Activated naive CD8-positive, alpha-beta T cell treated with anti-CD3 and anti-CD28 coated beads, Interleukin-2, amount 50 U/mL, for 24 hours (primary cell): ENCODE results near the gene TPCN2.
"Not testable (repeated sequence)": the region's sequence is repeated elsewhere in the genome, so short reads cannot be mapped to it uniquely, and the experiment has no call there.

ENCODE experiments used
- ATAC-seq: fragments of 150-1000 bp; cut with Tn5 transposase; one replicate; pipeline ENCODE4 v1.10.0; 2021
- DNase-seq: peaks from one replicate; pipeline ENCODE4 v3.0.0; 2021
- H3K27ac Mint-ChIP-seq: one replicate; pipeline ENCODE4 v1.8.0; 2021; ENCODE audit warnings: mild to moderate bottlenecking, mixed read lengths
- H3K27me3 Mint-ChIP-seq: one replicate; pipeline ENCODE4 v1.8.0; 2021; ENCODE audit warnings: mixed read lengths
- H3K36me3 Mint-ChIP-seq: one replicate; pipeline ENCODE4 v1.8.0; 2021; ENCODE audit warnings: low read depth, mixed read lengths
- H3K4me1 Mint-ChIP-seq: one replicate; pipeline ENCODE4 v1.8.0; 2021; ENCODE audit warnings: mixed read lengths
- H3K4me3 Mint-ChIP-seq: one replicate; pipeline ENCODE4 v1.8.0; 2021; ENCODE audit warnings: mild to moderate bottlenecking, moderate library complexity, mixed read lengths
- H3K9me3 Mint-ChIP-seq: one replicate; pipeline ENCODE4 v1.8.0; 2021; ENCODE audit warnings: mixed read lengths

TPCN2 gene

GRCh38 chr11:69048694-69049489, at the start of gene TPCN2:
TSS of gene TPCN2 (plus strand) at chr11:69048932. CDS start at chr11:69048998, 66 bp downstream.
- peak within 1 kb of the TSS; percentile 81 for H3K4me3 Mint-ChIP-seq
- H3K9me3 Mint-ChIP-seq, result no peaks in the 10 kb centered on the region
- peak; percentile 95 for ATAC-seq
- peaks cover 3% of the 10 kb centered on the region for H3K27me3 Mint-ChIP-seq
- no peaks in the 10 kb centered on the region for H3K36me3 Mint-ChIP-seq
- peak within 1 kb of the TSS; percentile 78 for H3K27ac Mint-ChIP-seq
- H3K4me1 Mint-ChIP-seq, result peaks cover 30% of the 10 kb centered on the region
- peak; percentile 92 for DNase-seq

- H3K4me3 Mint-ChIP-seq, result no peak overlapping the region
- no peak overlapping the region for H3K27ac Mint-ChIP-seq
- no peaks in the 10 kb centered on the region for H3K4me1 Mint-ChIP-seq
- no peak for ATAC-seq
- peaks cover 9% of the 10 kb centered on the region for H3K27me3 Mint-ChIP-seq
- H3K9me3 Mint-ChIP-seq, result no peaks in the 10 kb centered on the region
- no peaks in the 10 kb centered on the region for H3K36me3 Mint-ChIP-seq
- DNase-seq, result no peak
Measured at GRCh38 chr11:68999093-68999747, 49.5 kb upstream of the TPCN2 start.

DNA sequence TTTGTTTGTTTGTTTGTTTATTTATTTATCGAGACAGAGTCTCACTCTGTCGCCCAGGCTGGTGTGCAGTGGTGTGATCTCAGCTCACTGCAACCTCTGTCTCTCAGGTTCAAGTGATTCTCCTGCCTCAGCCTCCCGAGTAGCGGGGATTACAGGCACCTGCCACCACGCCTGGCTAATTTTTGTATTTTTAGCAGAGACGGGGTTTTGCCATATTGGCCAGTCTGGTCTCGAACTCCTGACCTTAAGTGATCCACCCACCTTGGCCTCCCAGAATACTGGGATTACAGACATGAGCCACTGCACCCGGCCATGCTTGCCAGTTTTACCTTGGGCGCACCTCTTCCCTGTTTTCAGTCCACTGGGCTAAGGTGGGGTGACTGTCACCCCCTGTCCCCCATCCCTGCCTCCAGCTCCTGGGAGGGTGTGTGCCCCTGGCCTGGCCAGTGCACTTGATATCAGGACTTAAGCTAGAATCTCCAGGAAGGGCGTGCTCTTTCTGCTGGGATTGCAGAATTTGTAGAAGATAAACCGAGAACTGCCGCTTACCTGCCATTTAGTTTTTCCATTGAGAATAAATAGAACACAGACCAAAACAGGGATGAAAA, 48.9 kb upstream of the TPCN2 start:
- not testable (repeated sequence) for H3K27me3 Mint-ChIP-seq, H3K4me1 Mint-ChIP-seq, H3K36me3 Mint-ChIP-seq, H3K27ac Mint-ChIP-seq, ATAC-seq, H3K4me3 Mint-ChIP-seq, DNase-seq, H3K9me3 Mint-ChIP-seq

DNA sequence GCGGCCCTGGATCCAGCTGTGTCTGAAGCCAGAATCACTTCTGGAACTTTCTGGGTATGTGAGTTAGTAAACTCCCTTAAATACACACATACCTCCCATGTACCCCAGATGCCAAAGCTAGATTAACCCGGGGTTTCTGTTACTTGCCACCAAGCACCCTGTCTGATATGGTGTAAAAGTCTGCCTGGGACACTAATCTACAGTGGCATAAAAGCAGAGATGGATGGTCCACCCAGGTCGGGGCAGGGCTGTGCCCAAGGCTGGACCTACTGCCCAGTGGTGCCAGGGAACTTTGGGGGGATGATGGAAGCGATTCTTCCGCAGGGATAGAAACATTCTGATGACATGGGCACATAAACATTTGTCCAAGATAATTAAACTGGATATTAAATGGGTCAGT, 48.3 kb upstream of the TPCN2 start:
- Mint-ChIP-seq H3K27me3 (peaks cover 5% of the 10 kb centered on the region), H3K4me1 (no peaks in the 10 kb centered on the region), H3K27ac (no peak overlapping the region), H3K9me3 (no peaks in the 10 kb centered on the region), H3K36me3 (no peaks in the 10 kb centered on the region), H3K4me3 (no peak overlapping the region)
- ATAC-seq (no peak), DNase-seq (no peak)

DNA sequence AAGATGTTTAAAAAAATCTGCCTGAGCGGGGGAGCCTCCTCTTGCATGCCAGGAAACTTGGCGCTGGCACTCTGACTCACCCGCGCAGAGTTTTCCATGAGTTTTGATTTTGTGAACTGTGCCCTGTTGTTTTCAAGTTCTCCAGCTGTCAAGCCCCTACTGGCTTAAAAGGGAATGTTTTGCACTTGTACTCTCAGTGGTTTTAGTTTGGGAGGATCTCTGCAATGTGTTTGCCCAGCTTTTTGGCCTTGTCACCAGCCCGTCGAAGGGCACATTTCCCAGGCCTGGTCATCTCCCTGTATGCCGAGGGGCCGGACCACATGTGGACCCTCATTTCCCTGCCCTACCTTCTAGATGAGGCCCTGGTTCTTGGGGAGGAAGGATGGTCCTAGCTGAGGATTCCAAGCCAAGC, 47.9 kb upstream of the TPCN2 start:
- no peak for ATAC-seq

GRCh38 chr11:69001243-69002081, 47.3 kb upstream of the TPCN2 start:
- ATAC-seq (no peak), DNase-seq (no peak)
- Mint-ChIP-seq H3K4me1 (no peaks in the 10 kb centered on the region), H3K27me3 (peaks cover 8% of the 10 kb centered on the region), H3K4me3 (no peak overlapping the region), H3K9me3 (no peaks in the 10 kb centered on the region), H3K27ac (no peak overlapping the region), H3K36me3 (no peaks in the 10 kb centered on the region)

More for the DNA sequence above, 47.9 kb upstream of the TPCN2 start:
- Mint-ChIP-seq H3K27me3 (peaks cover 7% of the 10 kb centered on the region), H3K36me3 (no peaks in the 10 kb centered on the region), H3K4me3 (no peak overlapping the region), H3K4me1 (no peaks in the 10 kb centered on the region), H3K9me3 (no peaks in the 10 kb centered on the region), H3K27ac (no peak overlapping the region)
- DNase-seq, result no peak

DNA sequence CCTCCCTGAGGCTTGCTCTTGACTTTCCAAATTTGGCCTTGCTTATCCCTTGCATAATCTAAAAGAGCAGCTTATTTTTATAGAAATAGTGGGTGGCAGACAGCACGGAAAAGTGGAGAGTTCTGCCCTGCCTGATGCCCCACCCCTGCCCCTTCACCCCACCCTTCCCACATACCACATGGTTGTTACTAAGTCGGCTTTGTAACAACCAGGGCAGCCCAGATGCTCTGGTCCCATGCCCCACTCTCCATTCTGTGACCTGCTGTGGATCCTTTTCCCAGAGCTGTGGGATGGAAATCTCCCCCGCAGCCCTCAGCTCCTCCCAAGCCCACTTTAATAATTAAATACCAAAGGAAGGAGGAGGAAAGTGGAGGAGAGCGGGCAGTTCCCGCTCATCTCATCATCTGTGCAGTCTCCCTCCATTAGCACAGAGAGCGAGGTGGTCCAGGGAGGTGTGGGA, 46.6 kb upstream of the TPCN2 start:
- Mint-ChIP-seq H3K9me3 (no peaks in the 10 kb centered on the region), H3K36me3 (no peaks in the 10 kb centered on the region), H3K4me1 (no peaks in the 10 kb centered on the region), H3K27ac (no peak overlapping the region), H3K4me3 (no peak overlapping the region), H3K27me3 (peaks cover 8% of the 10 kb centered on the region)
- ATAC-seq (no peak), DNase-seq (no peak)

- no peak overlapping the region for H3K27ac Mint-ChIP-seq
- no peaks in the 10 kb centered on the region for H3K9me3 Mint-ChIP-seq
- H3K4me1 Mint-ChIP-seq, result no peaks in the 10 kb centered on the region
- ATAC-seq, result no peak
- DNase-seq, result no peak
- H3K36me3 Mint-ChIP-seq, result no peaks in the 10 kb centered on the region
- no peak overlapping the region for H3K4me3 Mint-ChIP-seq
- H3K27me3 Mint-ChIP-seq, result peaks cover 8% of the 10 kb centered on the region
Measured at GRCh38 chr11:69002570-69003231, 46.0 kb upstream of the TPCN2 start.

GRCh38 chr11:69003301-69003865, 45.3 kb upstream of the TPCN2 start:
- H3K4me3 Mint-ChIP-seq, result no peak overlapping the region
- ATAC-seq (no peak), DNase-seq (no peak)
- H3K36me3 Mint-ChIP-seq, result no peaks in the 10 kb centered on the region
- H3K9me3 Mint-ChIP-seq, result no peaks in the 10 kb centered on the region
- H3K27ac Mint-ChIP-seq, result no peak overlapping the region
- H3K27me3 Mint-ChIP-seq, result peaks cover 8% of the 10 kb centered on the region
- no peaks in the 10 kb centered on the region for H3K4me1 Mint-ChIP-seq

GRCh38 chr11:69003866-69004367, 44.8 kb upstream of the TPCN2 start:
- no peaks in the 10 kb centered on the region for H3K9me3 Mint-ChIP-seq
- H3K27ac Mint-ChIP-seq, result no peak overlapping the region
- H3K4me3 Mint-ChIP-seq, result no peak overlapping the region
- no peaks in the 10 kb centered on the region for H3K36me3 Mint-ChIP-seq
- ATAC-seq, result no peak
- peaks cover 7% of the 10 kb centered on the region for H3K27me3 Mint-ChIP-seq
- no peak for DNase-seq
- H3K4me1 Mint-ChIP-seq, result no peaks in the 10 kb centered on the region

DNA sequence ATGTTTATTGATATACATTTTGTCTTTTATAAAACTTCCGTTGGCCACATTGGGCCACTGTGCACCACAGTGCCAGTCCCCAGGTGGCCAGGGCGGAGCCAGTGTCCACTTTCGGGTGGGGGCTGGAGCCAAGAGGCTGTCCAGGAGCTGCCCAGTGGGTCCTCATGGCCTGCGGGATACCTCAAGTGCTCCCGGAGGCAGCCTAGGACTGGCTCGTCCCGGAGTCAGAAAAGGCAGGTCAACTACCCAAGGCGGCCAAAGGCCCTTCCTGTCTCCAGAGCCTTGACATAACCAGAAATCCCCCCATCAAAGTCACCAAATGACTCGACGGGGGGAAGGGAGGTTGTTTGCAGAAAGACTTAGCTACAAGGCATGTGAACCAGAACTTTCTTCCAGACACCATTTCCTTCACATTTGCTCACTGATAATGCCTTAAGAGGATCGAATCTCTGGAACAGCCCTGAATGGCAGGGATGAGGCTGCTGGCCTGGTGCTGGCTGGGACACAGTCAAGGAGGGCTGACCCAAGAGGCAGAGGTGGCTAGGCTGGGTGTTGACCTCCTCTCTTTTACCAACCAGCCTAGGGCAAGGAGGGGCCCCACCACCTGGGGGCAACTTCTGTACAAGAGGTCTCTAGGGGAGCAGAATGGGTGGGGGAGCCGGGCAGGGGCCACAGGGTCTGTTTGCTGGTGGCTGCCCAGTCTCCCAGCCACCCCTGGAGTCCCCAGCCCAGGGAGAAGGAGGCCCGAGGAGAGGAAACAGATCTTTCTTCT, 44.1 kb upstream of the TPCN2 start:
- DNase-seq (no peak), ATAC-seq (no peak)
- H3K9me3 Mint-ChIP-seq, result no peaks in the 10 kb centered on the region
- H3K4me1 Mint-ChIP-seq, result no peaks in the 10 kb centered on the region
- H3K36me3 Mint-ChIP-seq, result no peaks in the 10 kb centered on the region
- peaks cover 5% of the 10 kb centered on the region for H3K27me3 Mint-ChIP-seq
- H3K27ac Mint-ChIP-seq, result no peak overlapping the region
- no peak overlapping the region for H3K4me3 Mint-ChIP-seq

DNA sequence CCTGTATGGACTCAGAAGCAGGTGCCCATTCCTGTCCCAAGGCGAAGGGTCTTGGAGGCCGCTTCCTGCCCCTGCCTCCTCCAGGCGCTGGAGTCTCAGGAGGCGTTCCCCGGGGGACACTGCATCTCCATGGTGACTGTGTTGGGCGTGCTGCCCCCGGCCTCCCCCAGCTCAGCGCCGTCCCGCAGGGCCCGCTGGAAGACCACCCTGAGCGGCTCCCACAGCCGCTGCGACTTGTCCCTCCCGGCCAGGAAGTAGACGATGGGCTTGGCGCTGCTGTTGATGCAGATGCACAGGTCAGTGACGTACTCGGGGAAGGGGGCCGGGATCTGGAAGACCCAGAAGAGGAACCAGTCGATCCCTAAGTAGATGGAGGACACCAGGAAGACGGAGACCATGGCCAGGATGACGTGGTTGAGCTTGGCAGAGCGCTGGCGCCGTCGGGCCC, 43.5 kb upstream of the TPCN2 start:
- Mint-ChIP-seq H3K9me3 (no peaks in the 10 kb centered on the region), H3K4me1 (no peaks in the 10 kb centered on the region), H3K4me3 (no peak overlapping the region), H3K36me3 (no peaks in the 10 kb centered on the region), H3K27me3 (peaks cover 5% of the 10 kb centered on the region), H3K27ac (no peak overlapping the region)
- ATAC-seq, result no peak
- DNase-seq, result no peak
